SK-N-SH treated with all-trans-retinoic acid at 6 μM for 48 hours (cell line): Measurements from ENCODE around the gene UBE2E3.

ENCODE experiments used
- ARNTL ChIP-seq: fragments of 450-650 bp; formaldehyde crosslinking; IDR thresholded peaks from 2 replicates; pipeline ENCODE4 v1.5.0; 2020; ENCODE audit warnings: low read depth, mild to moderate bottlenecking, moderate library complexity, borderline replicate concordance
- CREB5 ChIP-seq: fragments of 250-450 bp; sonication (Bioruptor Pico); IDR thresholded peaks from 2 replicates; pipeline ENCODE4 v1.5.1; 2020; ENCODE audit warnings: low read depth, mild to moderate bottlenecking, moderate library complexity
- ESRRG ChIP-seq: fragments of 250-450 bp; sonication (Bioruptor Pico); IDR thresholded peaks from 2 replicates; pipeline ENCODE4 v1.6.1; 2021; ENCODE audit warnings: mild to moderate bottlenecking
- PATZ1 ChIP-seq: fragments of 250-450 bp; sonication (Bioruptor Pico); IDR thresholded peaks from 2 replicates; pipeline ENCODE4 v1.8.0; 2020; ENCODE audit warnings: mild to moderate bottlenecking, moderate library complexity, borderline replicate concordance
- SNAI2 ChIP-seq: fragments of 250-450 bp; sonication (Bioruptor Pico); IDR thresholded peaks from 2 replicates; pipeline ENCODE4 v1.5.0; 2020; ENCODE audit warnings: mild to moderate bottlenecking, moderate library complexity
- TCF4 ChIP-seq: fragments of 250-450 bp; sonication (Bioruptor Pico); IDR thresholded peaks from 2 replicates; pipeline ENCODE4 v1.8.0; 2021; ENCODE audit warnings: mild to moderate bottlenecking, moderate library complexity, borderline replicate concordance
- ZFP3 ChIP-seq: fragments of 250-450 bp; sonication (Bioruptor Pico); IDR thresholded peaks from 2 replicates; pipeline ENCODE4 v1.5.0; 2020; ENCODE audit warnings: mild to moderate bottlenecking, moderate library complexity
- ZFP30 ChIP-seq: fragments of 450-650 bp; formaldehyde crosslinking; IDR thresholded peaks from 2 replicates; pipeline ENCODE4 v1.5.0; 2022; ENCODE audit warnings: mild to moderate bottlenecking, moderate library complexity
- ZNF8 ChIP-seq: fragments of 450-650 bp; formaldehyde crosslinking; IDR thresholded peaks from 2 replicates; pipeline ENCODE4 v1.5.0; 2020; ENCODE audit warnings: mild to moderate bottlenecking, moderate library complexity

- TF ChIP-seq ZNF8 (CRISPR knock-in tag) (no peak), CREB5 (no peak), PATZ1 (CRISPR knock-in tag) (no peak), SNAI2 (CRISPR knock-in tag) (no peak), ZFP30 (no peak), TCF4 (CRISPR knock-in tag) (no peak), ARNTL (CRISPR knock-in tag) (no peak), ZFP3 (CRISPR knock-in tag) (no peak), ESRRG (no peak)
Observed at GRCh38 chr2:181074457-181074856, 94.1 kb downstream of the UBE2E3 start.
